Liver (tissue), 9 donors: ENCODE results near the gene DLGAP4. TPM values are rescaled to one million over a fixed set of nuclear protein-coding genes. Genes with fewer than 3 reads are reported as not detected.

Experiments
- DNase-seq: peaks from one replicate; pipeline ENCODE4 v3.0.0-alpha.2; 2017; ENCODE audit warnings: low spot score
- H3K27ac ChIP-seq, 2 donors: one replicate each; pipeline ENCODE4 v1.7.0; 2013; ENCODE audit warnings: inconsistent platforms in 2 of 2, low read length in 2 of 2, control low read depth in 1 of 2, low read depth in 1 of 2, mild to moderate bottlenecking in 1 of 2
- H3K27me3 ChIP-seq, 4 donors: one replicate each; pipeline versions ENCODE4 v1.6.1 to v1.7.0; 2013; ENCODE audit warnings: low read length in 3 of 4, inconsistent platforms in 1 of 4, mild to moderate bottlenecking in 1 of 4, moderate library complexity in 1 of 4; ENCODE audit not compliant: control insufficient read depth in 4 of 4, insufficient read depth in 4 of 4
- H3K36me3 ChIP-seq, 4 donors: one replicate each; pipeline versions ENCODE4 v1.6.1 to v1.7.0; 2013; ENCODE audit warnings: low read length in 3 of 4, mild to moderate bottlenecking in 3 of 4, low read depth in 1 of 4, moderate library complexity in 1 of 4; ENCODE audit not compliant: control insufficient read depth in 4 of 4, insufficient read depth in 3 of 4
- H3K4me1 ChIP-seq, 4 donors: one replicate each; pipeline versions ENCODE4 v1.6.1 to v1.7.0; 2013; ENCODE audit warnings: low read length in 3 of 4, mild to moderate bottlenecking in 3 of 4, moderate library complexity in 1 of 4; ENCODE audit not compliant: control insufficient read depth in 4 of 4, insufficient read depth in 4 of 4
- H3K4me3 ChIP-seq, 3 donors: one replicate each; pipeline versions ENCODE4 v1.6.1 to v1.7.0; 2013; ENCODE audit warnings: low read length in 3 of 3, control low read depth in 1 of 3, low read depth in 1 of 3, mild to moderate bottlenecking in 1 of 3
- H3K9ac ChIP-seq, 2 donors: one replicate each; pipeline ENCODE4 v1.7.0; 2013; ENCODE audit warnings: low read length in 2 of 2, mild to moderate bottlenecking in 2 of 2, moderate library complexity in 2 of 2, control low read depth in 1 of 2, low read depth in 1 of 2
- H3K9me3 ChIP-seq, 4 donors: one replicate each; pipeline versions ENCODE4 v1.6.1 to v1.7.0; 2013; ENCODE audit warnings: low read length in 3 of 4; ENCODE audit not compliant: control insufficient read depth in 4 of 4
- ATF3 ChIP-seq: IDR thresholded peaks from 2 replicates; pipeline ENCODE4 v1.6.1; 2016; ENCODE audit warnings: antibody characterized with exemption
- EGR1 ChIP-seq, 2 donors: IDR thresholded peaks; 2 replicates each; pipeline ENCODE4 v1.6.1; 2016 to 2018; ENCODE audit warnings: antibody characterized with exemption in 2 of 2, low read depth in 2 of 2
- FOXA1 ChIP-seq: IDR thresholded peaks from 2 replicates; pipeline ENCODE4 v1.6.1; 2016; ENCODE audit warnings: antibody characterized with exemption
- FOXA2 ChIP-seq: IDR thresholded peaks from 2 replicates; pipeline ENCODE4 v1.6.1; 2016; ENCODE audit warnings: antibody characterized with exemption
- GABPA ChIP-seq, 2 donors: IDR thresholded peaks in 1 of 2; conservative IDR thresholded peaks in 1 of 2; 2 replicates each; pipeline ENCODE4 v1.6.1; 2016; ENCODE audit warnings: antibody characterized with exemption in 2 of 2, mild to moderate bottlenecking in 1 of 2, moderate library complexity in 1 of 2
- HNF4A ChIP-seq, 2 donors: conservative IDR thresholded peaks; 2 replicates each; pipeline ENCODE4 v1.6.1; 2016; ENCODE audit warnings: antibody characterized with exemption in 2 of 2, mild to moderate bottlenecking in 2 of 2
- HNF4G ChIP-seq: IDR thresholded peaks from 2 replicates; pipeline ENCODE4 v1.6.1; 2016; ENCODE audit warnings: antibody characterized with exemption
- JUND ChIP-seq, 2 donors: IDR thresholded peaks; 2 replicates each; pipeline ENCODE4 v1.6.1; 2016; ENCODE audit warnings: antibody characterized with exemption in 2 of 2
- MAX ChIP-seq: IDR thresholded peaks from 2 replicates; pipeline ENCODE4 v1.6.1; 2016; ENCODE audit warnings: antibody characterized with exemption
- NR2F2 ChIP-seq: IDR thresholded peaks from 2 replicates; pipeline ENCODE4 v1.6.1; 2016; ENCODE audit warnings: antibody characterized with exemption
- RAD21 ChIP-seq, 2 donors: IDR thresholded peaks; 2 replicates each; pipeline ENCODE4 v1.6.1; 2016; ENCODE audit warnings: antibody characterized with exemption in 2 of 2, mild to moderate bottlenecking in 2 of 2
- REST ChIP-seq: IDR thresholded peaks from 2 replicates; pipeline ENCODE4 v1.6.1; 2016; ENCODE audit warnings: antibody characterized with exemption, mild to moderate bottlenecking
- RXRA ChIP-seq, 2 donors: IDR thresholded peaks; 2 replicates each; pipeline ENCODE4 v1.6.1; 2017 to 2018; ENCODE audit warnings: antibody characterized with exemption in 2 of 2, mild to moderate bottlenecking in 1 of 2
- SP1 ChIP-seq: IDR thresholded peaks from 2 replicates; pipeline ENCODE4 v1.6.1; 2018; ENCODE audit warnings: antibody characterized with exemption, mild to moderate bottlenecking
- TAF1 ChIP-seq: conservative IDR thresholded peaks from 2 replicates; pipeline ENCODE4 v1.6.1; 2016; ENCODE audit warnings: antibody characterized with exemption, mild to moderate bottlenecking
- YY1 ChIP-seq: IDR thresholded peaks from 2 replicates; pipeline ENCODE4 v1.6.1; 2016; ENCODE audit warnings: antibody characterized with exemption, mild to moderate bottlenecking
- ZBTB33 ChIP-seq: IDR thresholded peaks from 2 replicates; pipeline ENCODE4 v1.6.1; 2016; ENCODE audit warnings: antibody characterized with exemption
- WGBS: extraction: QIAGEN DNeasy Blood & Tissue Kit; methylation state at CpG from one replicate; pipeline ENCODE4 v1.1.7; 2013; 5-methylcytosine and 5-hydroxymethylcytosine counted together
- polyA plus RNA-seq, 2 donors: library from polyadenylated mRNA; stranded (reverse) in 1 of 2; unstranded in 1 of 2; fragments of 200-250 nt in 1 of 2; fragments of >200 nt in 1 of 2; fragmentation: Nextera tagmentation in 1 of 2; extraction: Ambion mirVana in 1 of 2; gene quantifications; one replicate each; pipeline versions ENCODE4 v1.2.1 to v1.2.3, GENCODE V29; 2013 to 2015
- total RNA-seq, 2 donors: library from RNA; depleted of rRNA; stranded (reverse); fragments of >200 nt; gene quantifications; one replicate each; pipeline ENCODE4 v1.2.3, GENCODE V29; 2014
- donor health status: healthy.
- donor health status: healthy.
- donor health status: healthy.
- donor health status: healthy.
- donor health status: healthy.

The DLGAP4 gene
- total and polyA plus RNA-seq, 4 donors = 2.9 to 18.7 (median 11.2) TPM

- Histone ChIP-seq H3K36me3 (no peaks in the 10 kb centered on the region), H3K27ac (no peak overlapping the region), H3K27me3 (peaks cover 0 to 6% (median 0%) of the 10 kb centered on the region in 4 donors), H3K9ac (no peak overlapping the region), H3K9me3 (no peaks in the 10 kb centered on the region), H3K4me1 (no peaks in the 10 kb centered on the region), H3K4me3 (no peak overlapping the region)
- DNase-seq = no peak
- 72% methylated on average over 9 of the region's 9 CpGs for WGBS
- no peak for TF ChIP-seq HNF4G
- TF ChIP-seq GABPA (IDR thresholded peaks at IDR 0.05 in 1 of 2, conservative IDR thresholded peaks at IDR 0.05 in 1 of 2) = no peak
- TF ChIP-seq NR2F2 = no peak
- TF ChIP-seq MAX = no peak
- no peak for TF ChIP-seq YY1
- no peak for TF ChIP-seq ZBTB33
- no peak for TF ChIP-seq FOXA1
- no peak for TF ChIP-seq RXRA (IDR thresholded peaks at IDR 0.05)
- TF ChIP-seq SP1 = no peak
- no peak for TF ChIP-seq RAD21 (IDR thresholded peaks at IDR 0.05)
- no peak for TF ChIP-seq FOXA2
- no peak for TF ChIP-seq TAF1
- TF ChIP-seq EGR1 (IDR thresholded peaks at IDR 0.05; ENCODE audit: low read depth in 2 of 2) = no peak
- TF ChIP-seq HNF4A (conservative IDR thresholded peaks at IDR 0.05) = no peak
- TF ChIP-seq JUND (IDR thresholded peaks at IDR 0.05) = no peak
- no peak for TF ChIP-seq REST
- no peak for TF ChIP-seq ATF3
Measured at GRCh38 chr20:36361406-36361805, 55.3 kb downstream of the DLGAP4 start.

- WGBS = 75% methylated on average over 3 of the region's 3 CpGs
- Histone ChIP-seq H3K9ac (no peak overlapping the region), H3K36me3 (no peaks in the 10 kb centered on the region), H3K27ac (no peak overlapping the region), H3K27me3 (peaks cover 0 to 8% (median 0%) of the 10 kb centered on the region in 4 donors), H3K9me3 (no peaks in the 10 kb centered on the region), H3K4me1 (no peaks in the 10 kb centered on the region), H3K4me3 (no peak overlapping the region)
- no peak for TF ChIP-seq FOXA2
- TF ChIP-seq NR2F2 = no peak
- TF ChIP-seq ZBTB33 = no peak
- no peak for DNase-seq
Measured at GRCh38 chr20:36362261-36362660, 56.1 kb downstream of the DLGAP4 start.
